Kidney epithelial cell (primary cell): ENCODE data around the gene IGSF22. TPM values are rescaled to one million over a fixed set of nuclear protein-coding genes. Genes with fewer than 3 reads are reported as not detected.

ENCODE experiments used
- DNase-seq: peaks from one replicate; pipeline ENCODE4 v3.0.0-alpha.2; 2010; ENCODE audit warnings: low read depth
- H3K27me3 ChIP-seq: 2 replicates; pipeline ENCODE4 v1.6.0; 2011; ENCODE audit warnings: low read length; ENCODE audit not compliant: control insufficient read depth, insufficient read depth
- H3K36me3 ChIP-seq: 2 replicates; pipeline ENCODE4 v1.5.1; 2011; ENCODE audit warnings: low read length; ENCODE audit not compliant: control insufficient read depth, insufficient read depth
- H3K4me3 ChIP-seq: 2 replicates; pipeline ENCODE4 v1.5.1; 2011; ENCODE audit warnings: low read depth, mild to moderate bottlenecking, control low read depth, low read length
- CTCF ChIP-seq: IDR thresholded peaks from 2 replicates; pipeline ENCODE4 v1.5.1; 2011; ENCODE audit warnings: mild to moderate bottlenecking, moderate library complexity, low read length, control low read depth, inconsistent platforms; ENCODE audit not compliant: insufficient read depth, poor library complexity, severe bottlenecking
- total RNA-seq: library from RNA; depleted of rRNA; stranded (reverse); fragments of >200 nt; gene quantifications from 2 replicates; pipeline ENCODE4 v1.2.3, GENCODE V29; 2015

The IGSF22 gene
- total RNA-seq, 1 donor from 2014 or later, result 0.04 TPM

- DNase-seq, result no peak
- Histone ChIP-seq H3K4me3 (no peak overlapping the region), H3K27me3 (no peaks in the 10 kb centered on the region), H3K36me3 (no peaks in the 10 kb centered on the region)
- no peak for TF ChIP-seq CTCF
These were observed 7.2 kb upstream of the IGSF22 start for GRCh38 chr11:18733202-18733601.

- Histone ChIP-seq H3K36me3 (no peaks in the 10 kb centered on the region), H3K4me3 (no peak overlapping the region), H3K27me3 (no peaks in the 10 kb centered on the region)
- DNase-seq, result no peak
- TF ChIP-seq CTCF, result peak; percentile 98
These were observed 6.2 kb upstream of the IGSF22 start for GRCh38 chr11:18731949-18732821.

- TF ChIP-seq CTCF, result no peak
- no peaks in the 10 kb centered on the region for H3K27me3 ChIP-seq
These were observed 5.5 kb upstream of the IGSF22 start for GRCh38 chr11:18731441-18731840.

GRCh38 chr11:18730020-18730419 is 4.0 kb upstream of the IGSF22 start:
- no peak for TF ChIP-seq CTCF
- Histone ChIP-seq H3K27me3 (no peaks in the 10 kb centered on the region), H3K36me3 (no peaks in the 10 kb centered on the region), H3K4me3 (no peak overlapping the region)
- DNase-seq, result no peak

More at GRCh38 chr11:18731441-18731840, 5.5 kb upstream of the IGSF22 start:
- DNase-seq, result no peak
- H3K4me3 ChIP-seq, result no peak overlapping the region
- no peaks in the 10 kb centered on the region for H3K36me3 ChIP-seq

GRCh38 chr11:18729426-18729825 is 3.4 kb upstream of the IGSF22 start:
- no peaks in the 10 kb centered on the region for H3K27me3 ChIP-seq
- no peak overlapping the region for H3K4me3 ChIP-seq
- no peaks in the 10 kb centered on the region for H3K36me3 ChIP-seq
- TF ChIP-seq CTCF, result no peak
- DNase-seq, result no peak

GRCh38 chr11:18728658-18729057 is 2.7 kb upstream of the IGSF22 start:
- Histone ChIP-seq H3K36me3 (no peaks in the 10 kb centered on the region), H3K4me3 (no peak overlapping the region), H3K27me3 (peaks cover 3% of the 10 kb centered on the region)
- no peak for TF ChIP-seq CTCF
- DNase-seq, result no peak
